GM12891 (cell line): ENCODE data around the gene POLR3A.
"Not testable (repeated sequence)": the region's sequence is repeated elsewhere in the genome, so short reads cannot be mapped to it uniquely, and the experiment has no call there.

Source experiments
- DNase-seq: peaks from one replicate; pipeline ENCODE4 v3.0.0; 2011; ENCODE audit warnings: low spot score; ENCODE audit not compliant: insufficient read length
- FAIRE-seq: peaks from 2 replicates; lab custom pipeline; 2011; peaks lifted over from hg19 to GRCh38; lab: Jason Lieb, UNC
- PAX5 ChIP-seq: IDR thresholded peaks from 2 replicates; pipeline ENCODE4 v1.6.1; 2011; ENCODE audit warnings: low read length, moderate library complexity, mild to moderate bottlenecking; ENCODE audit not compliant: insufficient read depth, severe bottlenecking
- POLR2A ChIP-seq: IDR thresholded peaks from 2 replicates; pipeline ENCODE4 v1.6.1; 2011; ENCODE audit warnings: low read depth, low read length, control low read depth
- POLR2AphosphoS5 ChIP-seq: IDR thresholded peaks from 2 replicates; pipeline ENCODE4 v1.6.1; 2011; ENCODE audit warnings: low read depth, low read length, control low read depth
- POU2F2 ChIP-seq: IDR thresholded peaks from 2 replicates; pipeline ENCODE4 v1.6.1; 2011; ENCODE audit warnings: low read depth, mild to moderate bottlenecking, control low read depth, low read length, moderate library complexity
- SPI1 ChIP-seq: IDR thresholded peaks from 2 replicates; pipeline ENCODE4 v1.6.1; 2011; ENCODE audit warnings: low read depth, low read length, control low read depth
- TAF1 ChIP-seq: IDR thresholded peaks from 2 replicates; pipeline ENCODE4 v1.6.1; 2011; ENCODE audit warnings: low read depth, low read length, control low read depth

Gene POLR3A

DNA sequence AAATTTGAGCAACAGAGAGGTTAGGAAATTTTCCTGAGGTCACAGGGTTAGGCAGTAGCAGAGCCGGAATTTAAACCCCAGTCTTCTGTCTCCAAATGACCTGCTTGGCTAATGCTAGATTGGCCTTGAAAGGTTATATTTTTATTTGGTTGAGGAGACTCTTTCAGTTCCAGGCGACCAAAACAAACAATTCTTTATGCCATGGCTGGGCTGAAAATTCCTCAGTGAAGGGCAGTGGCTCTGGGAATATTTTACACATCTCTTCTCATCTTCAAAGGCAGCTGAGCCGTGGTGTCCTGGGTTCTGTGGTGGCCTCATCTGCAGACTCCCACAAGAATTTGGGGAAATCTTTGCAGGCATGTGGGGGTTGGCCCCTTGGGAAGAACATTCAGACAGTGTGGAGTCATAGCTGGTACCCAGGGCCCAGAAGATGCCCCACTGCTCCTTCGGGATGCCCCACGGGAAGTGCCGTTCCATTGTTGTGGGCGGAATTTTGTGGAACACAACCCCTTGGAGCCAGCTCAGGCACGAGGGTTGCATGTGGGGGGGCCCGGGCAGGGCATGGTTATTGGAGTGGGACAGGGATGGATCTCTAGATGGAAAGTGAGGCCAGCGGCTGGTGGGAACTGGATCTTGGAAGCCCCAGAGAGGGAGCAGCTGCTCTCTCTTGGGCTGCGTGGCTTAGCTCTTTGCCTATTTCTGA is 37.6 kb upstream of the POLR3A start:
- DNase-seq: no peak
- TF ChIP-seq TAF1: no peak
- TF ChIP-seq PAX5: no peak
- no peak for TF ChIP-seq POU2F2
- no peak for TF ChIP-seq POLR2A
- TF ChIP-seq SPI1: no peak
- no peak for TF ChIP-seq POLR2AphosphoS5
- no peak for FAIRE-seq

DNA sequence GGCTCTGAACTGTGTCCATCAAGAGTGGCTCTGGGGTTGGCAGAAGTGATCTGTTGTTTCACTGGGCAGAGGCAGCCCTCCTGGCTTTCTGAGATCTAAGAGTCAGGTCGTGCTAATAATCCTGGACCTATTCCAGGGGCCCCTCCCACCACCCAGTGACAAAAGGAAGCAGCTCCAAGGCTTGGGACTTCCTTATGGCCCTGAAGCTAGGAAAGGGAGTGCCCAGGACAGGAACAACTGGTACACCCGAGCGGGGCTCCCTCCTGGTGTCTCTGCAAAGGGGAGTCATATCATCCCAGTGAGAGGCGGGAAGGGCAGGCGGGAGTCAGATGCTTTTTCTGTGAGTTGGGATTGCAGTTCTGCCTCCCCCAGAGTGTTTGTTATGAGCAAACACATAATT is 36.7 kb upstream of the POLR3A start:
- TF ChIP-seq TAF1 (no peak), SPI1 (no peak), POLR2A (no peak), POU2F2 (no peak), PAX5 (no peak), POLR2AphosphoS5 (no peak)
- FAIRE-seq (no peak), DNase-seq (no peak)

DNA sequence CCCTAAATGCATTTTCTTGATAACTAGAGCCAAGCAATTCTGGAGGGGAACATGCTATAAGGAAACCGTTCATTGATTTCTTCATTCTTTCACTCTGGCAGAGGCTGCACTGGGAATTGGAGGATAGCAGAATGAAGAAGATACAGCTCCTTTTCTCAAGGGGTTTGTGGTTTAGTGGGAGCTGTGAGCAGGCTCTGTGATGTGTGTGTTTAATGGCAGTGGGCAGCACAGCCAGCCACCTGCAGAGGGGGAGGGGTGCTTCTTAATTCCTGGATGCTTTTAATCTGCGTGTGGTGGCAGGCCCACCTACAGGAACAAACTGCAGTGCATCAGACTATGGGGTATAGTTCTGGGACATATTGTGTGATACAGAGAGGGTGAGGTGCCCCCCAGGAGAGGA is 36.3 kb upstream of the POLR3A start:
- no peak for TF ChIP-seq TAF1
- TF ChIP-seq POLR2A: no peak
- no peak for TF ChIP-seq POLR2AphosphoS5
- no peak for TF ChIP-seq PAX5
- DNase-seq: no peak
- FAIRE-seq: no peak

DNA sequence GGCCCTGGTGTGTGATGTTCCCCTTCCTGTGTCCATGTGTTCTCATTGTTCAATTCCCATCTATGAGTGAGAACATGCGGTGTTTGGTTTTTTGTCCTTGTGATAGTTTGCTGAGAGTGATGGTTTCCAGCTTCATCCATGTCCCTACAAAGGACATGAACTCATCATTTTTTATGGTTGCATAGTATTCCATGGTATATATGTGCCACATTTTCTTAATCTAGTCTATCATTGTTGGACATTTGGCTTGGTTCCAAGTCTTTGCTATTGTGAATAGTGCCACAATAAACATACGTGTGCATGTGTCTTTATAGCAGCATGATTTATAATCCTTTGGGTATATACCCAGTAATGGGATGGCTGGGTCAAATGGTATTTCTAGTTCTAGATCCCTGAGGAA is 35.6 kb upstream of the POLR3A start:
- not testable (repeated sequence) for FAIRE-seq

DNA sequence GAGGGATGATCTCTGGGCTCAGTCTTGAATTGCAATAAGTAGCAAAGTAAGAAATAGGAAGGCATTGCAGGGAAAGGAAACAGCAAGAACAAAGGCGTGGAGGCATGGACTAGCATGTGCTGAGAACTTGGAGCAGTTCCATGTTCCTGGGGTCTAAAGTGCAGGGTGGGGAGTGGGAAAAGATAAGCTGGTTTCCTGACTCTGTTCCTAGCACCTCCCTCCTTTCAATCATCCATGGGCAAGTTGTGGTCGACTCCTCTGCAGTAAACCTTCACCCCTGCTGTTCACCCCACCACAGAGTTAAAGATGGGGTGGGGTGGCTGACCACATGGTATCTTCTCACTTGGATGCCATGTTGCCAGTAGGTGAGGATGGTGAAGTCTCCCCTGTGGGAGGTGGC is 33.9 kb upstream of the POLR3A start:
- DNase-seq: no peak
- TF ChIP-seq PAX5 (no peak), POU2F2 (no peak), POLR2AphosphoS5 (no peak), SPI1 (no peak), POLR2A (no peak)
- no peak for FAIRE-seq

More for the DNA sequence above, 35.6 kb upstream of the POLR3A start:
- not testable (repeated sequence) for DNase-seq

DNA sequence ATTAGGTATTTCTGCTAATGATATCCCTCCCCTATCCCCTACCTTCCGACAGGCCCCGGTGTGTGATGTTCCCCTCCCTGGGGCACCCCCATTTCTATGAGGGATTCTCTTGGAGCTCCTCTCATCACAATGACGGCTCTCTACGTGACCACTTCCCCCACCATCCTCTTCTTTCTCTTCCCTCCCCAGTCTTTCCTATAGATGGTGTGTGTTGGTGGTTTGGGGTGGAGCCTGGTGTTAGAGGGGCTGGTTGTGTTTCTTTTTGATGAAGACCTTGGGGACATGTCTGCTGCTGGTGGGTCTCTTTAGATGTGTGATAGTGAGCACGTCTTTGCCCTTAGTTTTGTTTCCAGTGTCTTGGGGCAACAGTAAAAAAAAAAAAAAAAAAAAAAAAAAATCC is 33.0 kb upstream of the POLR3A start:
- no peak for DNase-seq
- no peak for TF ChIP-seq SPI1
- no peak for TF ChIP-seq POLR2A
- no peak for TF ChIP-seq PAX5
- TF ChIP-seq POU2F2: no peak
- TF ChIP-seq TAF1: no peak
- TF ChIP-seq POLR2AphosphoS5: no peak
- no peak for FAIRE-seq

DNA sequence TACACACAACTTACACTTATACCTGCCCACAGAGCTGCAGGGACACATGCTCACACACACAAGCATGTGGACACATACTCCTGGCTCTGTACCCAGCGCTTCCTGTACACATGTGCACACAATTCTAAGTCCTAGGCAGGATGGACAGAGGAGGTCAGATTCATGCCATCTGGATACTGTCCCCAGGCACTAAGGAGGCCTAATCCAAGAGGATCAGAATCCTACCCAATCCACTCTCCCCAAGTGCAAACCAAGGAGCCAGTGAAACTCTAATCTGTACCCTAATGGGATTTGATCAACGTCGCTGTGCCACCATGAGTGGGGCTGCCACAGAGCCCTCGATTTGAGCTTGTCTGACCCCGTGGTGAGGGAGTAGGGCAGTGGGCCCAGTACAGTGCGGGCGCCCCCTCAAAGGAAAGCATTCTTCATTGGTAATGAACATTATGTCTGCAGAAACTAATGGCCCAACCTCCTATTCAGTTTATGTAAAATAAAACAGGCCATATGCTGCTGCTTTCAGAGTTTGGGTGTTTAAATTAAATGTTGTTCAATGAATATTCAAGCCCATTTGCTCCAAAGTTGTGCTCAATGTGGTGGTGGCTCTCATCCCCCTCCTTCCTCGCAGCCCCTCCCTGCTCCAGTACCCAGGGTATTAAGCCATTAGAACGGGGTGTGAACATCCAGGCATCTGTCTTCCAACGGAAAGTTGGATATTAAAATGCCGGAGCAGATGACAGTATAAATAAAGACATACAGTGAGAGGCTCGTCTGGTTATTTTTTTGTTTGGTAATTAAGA is 30.8 kb upstream of the POLR3A start:
- TF ChIP-seq SPI1 (no peak), POLR2A (no peak), PAX5 (no peak), POU2F2 (no peak), TAF1 (no peak), POLR2AphosphoS5 (no peak)
- FAIRE-seq (no peak), DNase-seq (no peak)

DNA sequence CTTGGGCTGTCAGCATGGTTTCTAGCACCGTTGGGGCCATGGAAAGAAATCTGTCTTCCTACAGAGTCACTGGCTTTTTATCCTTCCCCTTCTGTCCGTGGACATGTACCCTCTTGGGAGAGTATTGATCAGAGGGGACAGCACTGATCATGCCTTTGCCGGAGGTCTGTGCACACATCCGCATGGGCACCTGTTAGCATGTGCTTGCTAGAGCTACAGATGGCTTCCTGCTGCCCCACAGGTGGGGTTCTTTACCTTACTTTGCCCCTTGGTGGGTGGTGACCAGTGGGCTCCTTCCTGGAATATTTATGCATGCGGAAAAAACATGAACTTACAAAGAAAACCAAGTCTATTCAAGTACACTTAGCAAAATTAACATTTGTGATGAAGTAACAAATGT is 29.2 kb upstream of the POLR3A start:
- FAIRE-seq (no peak), DNase-seq (no peak)
- TF ChIP-seq POLR2AphosphoS5: no peak
- TF ChIP-seq POU2F2: no peak
- TF ChIP-seq POLR2A: no peak
- TF ChIP-seq PAX5: no peak
- no peak for TF ChIP-seq SPI1
- TF ChIP-seq TAF1: no peak

DNA sequence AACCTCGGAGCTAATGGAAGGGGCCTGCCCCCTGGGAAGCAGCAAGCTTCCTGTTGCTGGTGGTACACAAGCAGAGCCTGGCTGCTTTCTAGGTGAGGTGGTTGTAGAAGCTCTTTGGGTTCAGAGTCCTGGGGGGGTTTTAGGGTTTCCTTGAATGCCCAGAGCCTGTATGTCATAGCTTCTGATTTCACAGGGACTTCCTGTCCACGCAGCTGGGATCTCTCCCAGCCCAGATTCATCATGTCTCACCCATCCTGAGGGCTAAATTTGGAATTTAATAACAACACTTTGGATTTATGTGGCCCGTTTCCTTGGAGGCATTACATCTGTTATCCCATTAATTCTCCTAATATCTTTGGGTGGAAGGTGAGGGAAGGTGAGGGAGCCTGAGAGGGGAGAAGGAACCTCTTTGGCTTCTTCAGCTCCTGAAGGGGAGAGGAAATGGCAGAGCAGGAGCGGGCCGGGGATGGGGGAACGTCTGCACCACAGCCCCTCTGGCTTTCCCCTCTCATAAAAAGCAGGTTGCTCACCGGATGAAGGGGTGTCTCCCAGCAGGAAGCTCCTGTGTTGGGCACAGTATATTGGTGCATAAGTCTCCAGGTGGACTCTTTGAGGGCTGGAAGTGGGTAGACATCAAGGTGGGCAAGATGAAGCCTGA is 24.0 kb upstream of the POLR3A start:
- FAIRE-seq (no peak), DNase-seq (no peak)
- no peak for TF ChIP-seq TAF1
- no peak for TF ChIP-seq SPI1
- no peak for TF ChIP-seq POU2F2
- no peak for TF ChIP-seq POLR2A
- no peak for TF ChIP-seq POLR2AphosphoS5
- no peak for TF ChIP-seq PAX5

DNA sequence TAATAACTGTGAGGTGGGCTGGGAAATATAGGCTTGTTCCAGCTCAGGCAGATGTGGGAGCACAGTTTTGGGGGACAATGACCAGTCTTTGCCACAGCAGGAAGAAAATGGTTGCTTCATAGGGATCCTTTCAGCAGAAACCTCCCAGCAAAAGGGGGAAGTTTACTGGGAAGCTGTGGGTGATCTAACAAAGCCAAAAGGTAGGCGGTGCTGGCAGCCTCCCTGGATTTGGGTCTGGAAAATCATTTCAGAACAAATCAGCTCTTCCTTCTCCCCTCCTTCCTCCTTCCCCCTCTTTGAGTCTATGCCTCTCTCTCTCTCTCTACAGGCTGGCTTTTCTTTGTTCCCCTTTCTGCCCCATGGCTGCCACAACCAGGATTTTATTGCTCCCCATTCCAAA is 20.5 kb upstream of the POLR3A start:
- no peak for DNase-seq
- FAIRE-seq: no peak
- TF ChIP-seq SPI1 (no peak), TAF1 (no peak), PAX5 (no peak), POU2F2 (no peak), POLR2AphosphoS5 (no peak), POLR2A (no peak)
